ENCODE results near the gene AKR1B1. TPM values are rescaled to one million over a fixed set of nuclear protein-coding genes. Genes with fewer than 3 reads are reported as not detected.

Gene AKR1B1
- total RNA-seq, 1 donor from 2014 or later = 102 TPM

GRCh38 chr7:134422008-134422407 is 36.9 kb downstream of the AKR1B1 start:
- no peak for DNase-seq (ENCODE audit: low spot score)
- peaks cover 4% of the 10 kb centered on the region for H3K27me3 Mint-ChIP-seq (ENCODE audit: low read depth)
- H3K4me1 Mint-ChIP-seq (ENCODE audit: low read depth) = peaks cover 14% of the 10 kb centered on the region
- H3K36me3 Mint-ChIP-seq (ENCODE audit: low read depth) = no peaks in the 10 kb centered on the region
- H3K27ac Mint-ChIP-seq = no peak overlapping the region
- H3K4me3 Mint-ChIP-seq (ENCODE audit: low read depth) = no peak overlapping the region
- intact Hi-C loops (cut with micrococcal nuclease) = no loop called here
- H3K9me3 Mint-ChIP-seq = no peaks in the 10 kb centered on the region

DNA sequence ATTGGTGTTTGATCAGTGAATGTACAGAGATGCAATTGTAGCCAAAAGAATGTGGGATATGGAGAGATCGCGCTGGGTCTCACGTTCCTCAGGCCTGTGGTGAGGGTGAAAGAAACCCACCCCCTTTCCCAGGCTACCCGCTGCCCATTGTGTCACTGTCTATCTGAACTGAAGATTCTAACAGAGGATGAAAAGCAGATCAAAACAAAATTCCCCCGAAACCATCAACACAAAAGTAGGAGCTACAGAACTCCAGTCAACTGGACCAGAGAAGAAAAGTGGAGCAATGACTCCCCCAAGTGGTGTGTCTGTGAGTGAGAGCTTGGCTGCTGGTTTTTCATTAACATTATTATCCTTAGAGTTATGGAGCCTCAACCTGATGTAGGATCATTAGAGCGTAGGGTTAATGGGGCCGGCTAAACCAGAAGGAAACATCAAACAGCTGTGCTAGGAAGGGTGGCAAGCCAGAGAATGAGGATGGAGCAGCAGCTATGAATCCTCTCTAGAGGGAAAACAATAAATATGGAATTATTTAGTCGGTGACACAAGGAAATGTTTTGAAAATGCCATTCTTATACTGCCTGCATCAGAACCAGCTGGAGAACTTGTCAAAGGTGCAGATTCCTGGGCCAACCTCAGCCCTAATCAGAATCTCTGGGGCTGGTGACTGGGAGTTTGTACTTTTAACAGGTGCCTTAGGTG is 38.3 kb downstream of the AKR1B1 start:
- intact Hi-C loops (cut with micrococcal nuclease) = no loop called here
- H3K4me3 Mint-ChIP-seq (ENCODE audit: low read depth) = no peak overlapping the region
- peaks cover 4% of the 10 kb centered on the region for H3K27me3 Mint-ChIP-seq (ENCODE audit: low read depth)
- no peaks in the 10 kb centered on the region for H3K9me3 Mint-ChIP-seq
- H3K4me1 Mint-ChIP-seq (ENCODE audit: low read depth) = peaks cover 10% of the 10 kb centered on the region
- no peak for DNase-seq (ENCODE audit: low spot score)
- H3K27ac Mint-ChIP-seq = no peak overlapping the region
- H3K36me3 Mint-ChIP-seq (ENCODE audit: low read depth) = no peaks in the 10 kb centered on the region

DNA sequence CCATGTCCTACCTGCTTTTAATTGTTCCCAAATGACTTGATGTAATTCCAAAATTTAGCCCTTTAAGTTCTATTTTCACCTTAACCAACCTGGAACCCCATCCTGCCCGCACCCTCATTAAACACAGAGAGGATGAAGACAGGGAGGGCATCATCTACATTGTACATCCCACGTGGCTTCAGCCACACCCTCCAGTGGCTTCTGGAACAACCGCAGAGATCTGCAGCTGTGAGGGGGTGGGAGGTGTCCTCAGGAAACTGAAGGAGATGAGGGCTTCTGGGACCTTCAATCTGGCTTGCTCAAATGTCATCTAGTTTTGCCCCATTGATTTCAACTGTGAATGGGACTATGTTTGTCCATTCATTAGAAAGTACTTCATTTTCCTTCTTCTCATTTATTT is 39.0 kb downstream of the AKR1B1 start:
- intact Hi-C loops (cut with micrococcal nuclease) = no loop called here

DNA sequence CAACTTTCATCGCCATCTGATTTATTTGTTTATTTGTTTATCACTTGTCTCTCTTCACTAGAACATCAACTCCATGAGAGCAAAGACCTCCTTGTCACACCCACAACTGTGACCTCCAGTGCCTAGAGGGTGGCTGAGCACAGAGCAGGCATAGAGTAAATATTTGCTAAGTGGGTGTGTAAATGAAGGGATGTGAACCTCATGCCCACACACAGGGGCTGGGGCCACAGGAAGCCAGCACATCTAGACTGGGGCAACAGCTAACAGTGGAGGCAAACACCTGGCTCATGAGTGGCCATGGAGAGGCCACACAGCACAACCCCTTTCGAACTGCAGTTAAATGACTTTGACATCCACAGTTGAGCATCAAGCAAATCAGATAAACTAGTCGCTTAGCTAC is 39.8 kb downstream of the AKR1B1 start:
- no peaks in the 10 kb centered on the region for H3K9me3 Mint-ChIP-seq
- H3K27ac Mint-ChIP-seq = no peak overlapping the region
- peaks cover 6% of the 10 kb centered on the region for H3K27me3 Mint-ChIP-seq (ENCODE audit: low read depth)
- no peak overlapping the region for H3K4me3 Mint-ChIP-seq (ENCODE audit: low read depth)
- DNase-seq (ENCODE audit: low spot score) = no peak
- intact Hi-C loops (cut with micrococcal nuclease) = no loop called here
- peaks cover 8% of the 10 kb centered on the region for H3K4me1 Mint-ChIP-seq (ENCODE audit: low read depth)
- H3K36me3 Mint-ChIP-seq (ENCODE audit: low read depth) = no peaks in the 10 kb centered on the region

More for the DNA sequence above, 39.0 kb downstream of the AKR1B1 start:
- no peak overlapping the region for H3K4me3 Mint-ChIP-seq (ENCODE audit: low read depth)
- peaks cover 8% of the 10 kb centered on the region for H3K4me1 Mint-ChIP-seq (ENCODE audit: low read depth)
- H3K27ac Mint-ChIP-seq = no peak overlapping the region
- peaks cover 6% of the 10 kb centered on the region for H3K27me3 Mint-ChIP-seq (ENCODE audit: low read depth)
- DNase-seq (ENCODE audit: low spot score) = no peak
- H3K36me3 Mint-ChIP-seq (ENCODE audit: low read depth) = no peaks in the 10 kb centered on the region
- no peaks in the 10 kb centered on the region for H3K9me3 Mint-ChIP-seq

DNA sequence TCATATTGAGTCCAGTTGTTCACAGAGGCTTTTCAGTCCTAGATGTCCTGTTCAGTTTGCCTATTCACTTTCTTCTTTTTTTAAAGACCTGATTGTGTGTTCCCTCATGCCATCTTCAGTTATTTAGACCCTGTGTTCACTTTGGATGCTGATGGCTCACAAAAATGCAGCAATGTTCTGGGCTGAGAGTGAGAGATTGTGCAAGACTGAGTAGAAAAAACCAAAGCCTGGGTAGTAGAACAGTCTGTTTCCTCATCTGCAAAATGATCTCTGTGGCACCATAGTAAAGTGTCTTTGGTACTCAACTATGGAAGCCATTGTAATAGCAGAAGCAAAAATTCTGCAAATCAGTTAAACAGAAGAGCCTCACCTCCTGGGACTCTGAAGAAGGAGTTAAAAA is 43.2 kb downstream of the AKR1B1 start:
- Mint-ChIP-seq H3K36me3 (ENCODE audit: low read depth) (no peaks in the 10 kb centered on the region), H3K27me3 (ENCODE audit: low read depth) (peaks cover 5% of the 10 kb centered on the region), H3K27ac (no peak overlapping the region), H3K4me1 (ENCODE audit: low read depth) (peaks cover 8% of the 10 kb centered on the region), H3K9me3 (no peaks in the 10 kb centered on the region), H3K4me3 (ENCODE audit: low read depth) (no peak overlapping the region)
- no peak for DNase-seq (ENCODE audit: low spot score)
- intact Hi-C loops (cut with micrococcal nuclease) = no loop called here

DNA sequence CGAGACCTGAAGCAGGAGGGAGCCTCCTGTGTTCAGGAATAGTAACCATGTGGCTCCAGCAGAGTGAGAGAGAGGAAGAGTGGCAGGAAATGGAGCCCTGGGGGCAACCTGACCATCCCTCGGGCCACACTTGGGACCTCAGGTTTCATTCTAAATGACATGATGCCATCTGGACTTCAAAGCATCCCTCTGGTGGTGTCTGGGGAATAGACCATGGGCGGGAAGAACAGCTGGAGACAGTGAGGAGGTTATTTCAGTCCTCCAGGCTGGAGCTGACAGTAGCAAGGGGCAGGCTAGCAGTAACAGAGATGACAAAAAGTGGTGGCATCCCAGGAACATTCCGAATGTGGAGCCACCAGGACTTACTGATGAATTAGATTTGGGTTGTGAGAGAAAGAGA is 44.8 kb downstream of the AKR1B1 start:
- DNase-seq (ENCODE audit: low spot score) = no peak
- H3K27ac Mint-ChIP-seq = no peak overlapping the region
- no peak overlapping the region for H3K4me3 Mint-ChIP-seq (ENCODE audit: low read depth)
- no peaks in the 10 kb centered on the region for H3K9me3 Mint-ChIP-seq
- intact Hi-C loops (cut with micrococcal nuclease) = no loop called here
- H3K4me1 Mint-ChIP-seq (ENCODE audit: low read depth) = no peaks in the 10 kb centered on the region
- peaks cover 2% of the 10 kb centered on the region for H3K27me3 Mint-ChIP-seq (ENCODE audit: low read depth)
- no peaks in the 10 kb centered on the region for H3K36me3 Mint-ChIP-seq (ENCODE audit: low read depth)

DNA sequence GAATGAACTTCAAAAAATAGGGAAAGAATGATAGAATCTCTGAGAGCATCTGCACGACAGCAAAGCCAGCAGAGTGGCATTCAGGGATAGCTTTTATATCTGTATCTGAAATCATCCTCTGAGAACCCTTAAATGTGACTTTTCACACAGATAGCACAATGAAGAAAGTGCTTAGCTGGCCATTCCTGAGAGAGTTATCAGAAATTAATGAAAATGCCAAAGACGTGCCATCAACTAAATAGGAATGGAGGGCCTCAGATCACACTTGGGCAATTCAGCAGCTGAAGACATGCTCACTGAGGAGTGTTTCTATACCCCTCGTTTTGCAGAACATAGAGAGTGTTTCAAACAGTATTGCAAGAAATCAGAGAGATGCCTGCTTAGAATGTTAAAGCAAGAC is 51.6 kb downstream of the AKR1B1 start:
- Mint-ChIP-seq H3K27ac (no peak overlapping the region), H3K9me3 (no peaks in the 10 kb centered on the region), H3K4me1 (ENCODE audit: low read depth) (no peaks in the 10 kb centered on the region), H3K27me3 (ENCODE audit: low read depth) (peaks cover 3% of the 10 kb centered on the region), H3K36me3 (ENCODE audit: low read depth) (no peaks in the 10 kb centered on the region), H3K4me3 (ENCODE audit: low read depth) (no peak overlapping the region)
- intact Hi-C loops (cut with micrococcal nuclease) = no loop called here
- no peak for DNase-seq (ENCODE audit: low spot score)

DNA sequence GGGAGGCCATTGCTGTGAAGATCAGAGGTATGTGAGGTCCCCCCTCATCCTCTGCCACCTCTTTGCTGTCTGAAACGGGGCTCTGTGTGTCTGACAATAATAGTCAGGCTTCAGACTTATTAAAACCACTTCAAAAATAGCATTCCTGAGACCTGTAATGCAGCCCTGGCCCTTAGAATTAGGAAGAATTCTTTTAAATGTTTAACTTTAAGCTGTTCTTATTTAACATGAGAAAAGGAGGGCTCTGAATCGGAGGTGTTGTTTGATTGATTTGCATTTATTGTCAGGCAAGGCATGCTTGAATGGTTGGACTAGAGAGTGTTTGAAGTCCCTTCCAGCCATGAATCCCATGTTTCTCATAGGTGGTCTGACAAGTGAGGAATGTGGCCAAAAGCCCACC is 52.5 kb downstream of the AKR1B1 start:
- Mint-ChIP-seq H3K4me3 (ENCODE audit: low read depth) (no peak overlapping the region), H3K36me3 (ENCODE audit: low read depth) (no peaks in the 10 kb centered on the region), H3K9me3 (no peaks in the 10 kb centered on the region), H3K27me3 (ENCODE audit: low read depth) (peaks cover 3% of the 10 kb centered on the region), H3K4me1 (ENCODE audit: low read depth) (no peaks in the 10 kb centered on the region), H3K27ac (no peak overlapping the region)
- intact Hi-C loops (cut with micrococcal nuclease) = no loop called here
- DNase-seq (ENCODE audit: low spot score) = no peak

GRCh38 chr7:134405299-134405698 is 53.6 kb downstream of the AKR1B1 start:
- no peaks in the 10 kb centered on the region for H3K9me3 Mint-ChIP-seq
- DNase-seq (ENCODE audit: low spot score) = no peak
- intact Hi-C loops (cut with micrococcal nuclease) = no loop called here

DNA sequence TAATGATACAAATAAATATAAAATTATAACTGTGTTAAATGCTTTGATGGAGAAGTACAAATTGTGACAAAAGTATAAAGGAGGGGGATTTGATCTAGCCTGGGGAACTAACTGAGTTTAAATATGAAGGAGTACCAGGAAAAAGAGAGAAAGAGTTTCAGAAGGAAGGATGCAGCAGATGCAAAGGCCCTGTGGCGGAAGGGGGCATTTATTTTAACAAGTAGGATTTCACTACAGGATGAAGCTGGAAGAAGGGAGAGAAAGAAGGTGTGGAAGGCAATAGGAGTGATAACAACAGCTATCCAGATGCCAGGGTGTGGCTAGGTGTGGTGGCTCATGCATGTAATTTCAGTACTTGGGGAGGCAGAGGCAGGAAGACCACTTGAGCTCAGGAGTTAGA is 55.8 kb downstream of the AKR1B1 start:
- intact Hi-C loops (cut with micrococcal nuclease) = no loop called here
- DNase-seq (ENCODE audit: low spot score) = no peak
- no peak overlapping the region for H3K4me3 Mint-ChIP-seq (ENCODE audit: low read depth)
- H3K4me1 Mint-ChIP-seq (ENCODE audit: low read depth) = no peaks in the 10 kb centered on the region
- H3K36me3 Mint-ChIP-seq (ENCODE audit: low read depth) = no peaks in the 10 kb centered on the region
- H3K27me3 Mint-ChIP-seq (ENCODE audit: low read depth) = peaks cover 3% of the 10 kb centered on the region
- no peaks in the 10 kb centered on the region for H3K9me3 Mint-ChIP-seq
- H3K27ac Mint-ChIP-seq = no peak overlapping the region

More at GRCh38 chr7:134405299-134405698, 53.6 kb downstream of the AKR1B1 start:
- Mint-ChIP-seq H3K36me3 (ENCODE audit: low read depth) (no peaks in the 10 kb centered on the region), H3K4me1 (ENCODE audit: low read depth) (no peaks in the 10 kb centered on the region), H3K4me3 (ENCODE audit: low read depth) (no peak overlapping the region), H3K27ac (no peak overlapping the region), H3K27me3 (ENCODE audit: low read depth) (peaks cover 3% of the 10 kb centered on the region)

DNA sequence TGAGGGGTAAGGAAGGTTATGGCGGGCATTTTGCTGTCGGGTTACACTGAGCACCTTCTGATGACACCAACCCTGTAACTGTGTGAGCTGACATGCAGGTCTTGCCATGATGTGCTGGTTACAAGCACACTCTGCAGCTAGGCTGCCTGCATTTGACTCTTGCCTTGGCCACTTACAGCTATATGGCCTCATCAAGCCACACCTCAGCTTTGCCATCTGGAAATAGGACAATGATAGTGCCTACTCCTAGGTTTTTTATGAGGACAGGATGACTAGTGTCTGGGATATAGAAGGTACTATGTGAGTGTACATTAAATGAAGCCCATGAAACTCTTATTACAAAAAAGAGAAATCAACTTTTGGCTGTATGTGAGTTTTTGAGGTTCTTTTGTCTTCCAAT is 58.0 kb downstream of the AKR1B1 start:
- Mint-ChIP-seq H3K4me1 (ENCODE audit: low read depth) (no peaks in the 10 kb centered on the region), H3K36me3 (ENCODE audit: low read depth) (no peaks in the 10 kb centered on the region), H3K27me3 (ENCODE audit: low read depth) (peaks cover 3% of the 10 kb centered on the region), H3K27ac (no peak overlapping the region), H3K9me3 (no peaks in the 10 kb centered on the region), H3K4me3 (ENCODE audit: low read depth) (no peak overlapping the region)
- DNase-seq (ENCODE audit: low spot score) = no peak
- intact Hi-C loops (cut with micrococcal nuclease) = no loop called here

DNA sequence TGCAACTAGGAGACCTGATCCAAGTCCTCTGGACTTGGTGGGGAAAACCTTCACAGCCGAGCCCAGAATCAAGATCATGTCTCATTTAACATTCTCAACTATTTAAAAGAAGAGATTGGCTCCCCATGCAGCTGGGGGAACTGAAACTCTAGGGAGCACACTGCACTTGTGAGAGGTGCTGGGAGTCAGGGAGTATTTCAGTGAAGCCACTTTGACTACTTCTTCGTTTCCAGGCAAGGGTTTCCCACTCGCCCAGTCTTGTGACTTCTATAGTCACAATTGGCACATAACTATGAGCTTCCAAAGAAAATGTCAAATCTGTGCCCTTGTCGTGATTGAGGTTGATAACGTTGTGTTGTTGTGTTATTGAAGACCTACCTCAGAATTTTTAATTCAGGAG is 62.9 kb downstream of the AKR1B1 start:
- Mint-ChIP-seq H3K36me3 (ENCODE audit: low read depth) (no peaks in the 10 kb centered on the region), H3K27ac (no peak overlapping the region)
- intact Hi-C loops (cut with micrococcal nuclease) = no loop called here

GRCh38 chr7:134395604-134396003 is 63.3 kb downstream of the AKR1B1 start:
- intact Hi-C loops (cut with micrococcal nuclease) = no loop called here
- H3K36me3 Mint-ChIP-seq (ENCODE audit: low read depth) = no peaks in the 10 kb centered on the region
- no peak overlapping the region for H3K4me3 Mint-ChIP-seq (ENCODE audit: low read depth)
- no peak overlapping the region for H3K27ac Mint-ChIP-seq
- H3K4me1 Mint-ChIP-seq (ENCODE audit: low read depth) = no peaks in the 10 kb centered on the region
- peaks cover 4% of the 10 kb centered on the region for H3K27me3 Mint-ChIP-seq (ENCODE audit: low read depth)
- no peak for DNase-seq (ENCODE audit: low spot score)
- H3K9me3 Mint-ChIP-seq = no peaks in the 10 kb centered on the region

More for the DNA sequence above, 62.9 kb downstream of the AKR1B1 start:
- H3K4me3 Mint-ChIP-seq (ENCODE audit: low read depth) = no peak overlapping the region
- peaks cover 4% of the 10 kb centered on the region for H3K27me3 Mint-ChIP-seq (ENCODE audit: low read depth)
- no peaks in the 10 kb centered on the region for H3K9me3 Mint-ChIP-seq
- DNase-seq (ENCODE audit: low spot score) = no peak
- H3K4me1 Mint-ChIP-seq (ENCODE audit: low read depth) = no peaks in the 10 kb centered on the region

GRCh38 chr7:134394056-134394455 is 64.8 kb downstream of the AKR1B1 start:
- no peak for DNase-seq (ENCODE audit: low spot score)
- intact Hi-C loops (cut with micrococcal nuclease) = no loop called here
- Mint-ChIP-seq H3K27ac (no peak overlapping the region), H3K36me3 (ENCODE audit: low read depth) (no peaks in the 10 kb centered on the region), H3K9me3 (no peaks in the 10 kb centered on the region), H3K27me3 (ENCODE audit: low read depth) (peaks cover 4% of the 10 kb centered on the region), H3K4me3 (ENCODE audit: low read depth) (no peak overlapping the region), H3K4me1 (ENCODE audit: low read depth) (no peaks in the 10 kb centered on the region)
